HepG2 (cell line): ENCODE measurements around the gene IGIP. TPM values are rescaled to one million over a fixed set of nuclear protein-coding genes. Genes with fewer than 3 reads are reported as not detected.

Experiments used
- ATM ChIP-seq: fragments of 450-650 bp; IDR thresholded peaks from 2 replicates; pipeline ENCODE4 v1.7.1; 2017; ENCODE audit warnings: mild to moderate bottlenecking, borderline replicate concordance
- EED ChIP-seq: sonication (generic); formaldehyde crosslinking; IDR thresholded peaks from 2 replicates; pipeline ENCODE4 v1.5.0; 2020; ENCODE audit warnings: mild to moderate bottlenecking, missing genetic modification reagents
- GABPB1 ChIP-seq: IDR thresholded peaks from 2 replicates; pipeline ENCODE4 v1.6.1; 2016; ENCODE audit warnings: mild to moderate bottlenecking, missing genetic modification reagents, moderate library complexity, missing compliant biosample characterization
- GATAD1 ChIP-seq: IDR thresholded peaks from 2 replicates; pipeline ENCODE4 v1.6.1; 2016; ENCODE audit warnings: missing genetic modification reagents, missing compliant biosample characterization
- PITX1 ChIP-seq: sonication (generic); formaldehyde crosslinking; IDR thresholded peaks from 2 replicates; pipeline ENCODE4 v1.5.1; 2020; ENCODE audit warnings: mild to moderate bottlenecking, missing genetic modification reagents
- RXRB ChIP-seq: IDR thresholded peaks from 2 replicates; pipeline ENCODE4 v1.6.1; 2016; ENCODE audit warnings: borderline replicate concordance, missing genetic modification reagents, missing compliant biosample characterization
- SPEN ChIP-seq: sonication (generic); formaldehyde crosslinking; IDR thresholded peaks from 2 replicates; pipeline ENCODE4 v1.5.1; 2020; ENCODE audit warnings: low read depth, mild to moderate bottlenecking, missing genetic modification reagents
- ZC3H13 ChIP-seq: sonication (generic); formaldehyde crosslinking; IDR thresholded peaks from 2 replicates; pipeline ENCODE4 v1.8.1; 2023; ENCODE audit warnings: mild to moderate bottlenecking, missing genetic modification reagents, moderate library complexity
- ZFP36 ChIP-seq: fragments of 150-350 bp; IDR thresholded peaks from 2 replicates; pipeline ENCODE4 v1.6.1; 2018; ENCODE audit warnings: borderline replicate concordance, low read length, low read depth; ENCODE audit not compliant: partially characterized antibody
- ZNF256 ChIP-seq: sonication (generic); formaldehyde crosslinking; conservative IDR thresholded peaks from 2 replicates; pipeline ENCODE4 v1.4.0; 2020; ENCODE audit warnings: missing genetic modification reagents
- ZNF468 ChIP-seq: sonication (generic); formaldehyde crosslinking; IDR thresholded peaks from 2 replicates; pipeline ENCODE4 v1.8.0; 2022; ENCODE audit warnings: mild to moderate bottlenecking, moderate library complexity, missing genetic modification reagents
- ZNF672 ChIP-seq: sonication (generic); formaldehyde crosslinking; IDR thresholded peaks from 2 replicates; pipeline ENCODE4 v1.8.1; 2022; ENCODE audit warnings: missing genetic modification reagents
- ZNF737 ChIP-seq: sonication (generic); formaldehyde crosslinking; IDR thresholded peaks from 2 replicates; pipeline ENCODE4 v1.5.0; 2020; ENCODE audit warnings: missing genetic modification reagents, mild to moderate bottlenecking, borderline replicate concordance
- polyA plus RNA-seq, 8 experiments: library from polyadenylated mRNA; depleted of rRNA in 3 of 8; stranded (reverse) in 7 of 8; unstranded in 1 of 8; fragments of >200 nt; fragmentation: Illumina TruSeq in 4 of 8; extraction: Trizol in 4 of 8; gene quantifications; 2 replicates each; pipeline versions ENCODE4 v1.2.1 to v1.2.3, GENCODE V29; 2011 to 2016; ENCODE audit warnings: low read depth in 4 of 8, missing spikeins in 1 of 8, mixed read lengths in 1 of 8; ENCODE audit not compliant: insufficient read depth in 1 of 8
- total RNA-seq, 5 experiments: library from RNA; depleted of rRNA; stranded (reverse); fragments of >200 nt; fragmentation: Illumina TruSeq; extraction: Trizol; gene quantifications; 2 replicates each; pipeline ENCODE4 v1.2.3, GENCODE V29; 2016; ENCODE audit warnings: low read depth in 1 of 5
- TF ChIP-seq, protein P1 (sequence below): sonication (generic); formaldehyde crosslinking; IDR thresholded peaks from 2 replicates; pipeline ENCODE4 v1.4.0; 2020; ENCODE audit warnings: missing genetic modification reagents
- TF ChIP-seq, protein P2 (sequence below): sonication (generic); formaldehyde crosslinking; IDR thresholded peaks from 2 replicates; pipeline ENCODE4 v1.8.0; 2022; ENCODE audit warnings: mild to moderate bottlenecking, missing genetic modification reagents; ENCODE audit not compliant: insufficient replicate concordance
- TF ChIP-seq, protein P3 (sequence below): sonication (generic); formaldehyde crosslinking; IDR thresholded peaks from 2 replicates; pipeline ENCODE4 v1.4.0; 2020; ENCODE audit warnings: mild to moderate bottlenecking, missing genetic modification reagents
- TF ChIP-seq, protein P4 (sequence below): IDR thresholded peaks from 2 replicates; pipeline ENCODE4 v1.6.1; 2012; ENCODE audit warnings: low read length, improper control_type of control experiment
- TF ChIP-seq, protein P5 (sequence below): sonication (generic); formaldehyde crosslinking; IDR thresholded peaks from 2 replicates; pipeline ENCODE4 v1.5.0; 2020; ENCODE audit warnings: missing genetic modification reagents

IGIP gene
- total and polyA plus RNA-seq, 2 of the 13 experiments (the other 11 are each of a cell fraction or from before 2014, with no cell fraction given), result 1.7 to 2.1 TPM

DNA sequence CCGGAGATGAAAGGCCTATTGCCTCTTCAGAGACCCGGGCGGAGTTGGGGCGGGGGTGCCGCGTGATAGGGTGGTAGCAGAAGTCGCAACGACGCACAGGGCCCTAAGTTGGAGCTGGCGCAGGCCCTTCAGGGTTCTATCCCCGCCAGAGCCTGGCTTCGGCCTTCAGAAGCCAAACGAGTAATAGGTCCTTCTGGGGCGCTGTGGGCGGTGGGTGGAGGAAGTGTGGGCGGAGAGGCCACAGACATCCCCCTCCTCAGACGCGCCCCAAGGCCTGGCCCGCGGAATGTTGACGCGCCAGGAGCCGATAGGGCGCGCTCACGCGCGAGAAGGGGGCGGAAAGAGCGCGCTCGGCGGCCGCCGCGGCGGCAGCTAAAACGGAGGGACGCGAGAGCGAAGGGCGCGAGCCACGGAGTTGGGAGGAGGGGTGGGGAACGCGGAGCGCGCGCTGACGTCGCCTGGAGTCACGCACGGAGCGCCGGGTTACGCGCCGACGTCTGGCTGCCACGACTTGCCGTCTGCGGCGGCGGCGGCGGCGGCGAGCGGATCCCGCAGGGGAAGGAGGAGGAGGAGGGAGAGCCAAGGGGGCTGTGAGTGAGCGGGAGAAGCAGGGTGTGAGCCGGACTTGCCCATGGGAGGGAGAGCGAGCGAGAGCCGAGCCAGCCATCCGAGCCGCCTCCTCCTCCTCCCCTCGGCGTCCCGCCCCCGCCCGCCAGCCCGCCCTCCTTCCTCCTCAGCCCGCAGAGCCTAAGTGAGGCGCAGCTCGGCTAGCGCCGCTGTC lies 18.2 kb upstream of the IGIP start (continued):
- TF ChIP-seq, protein P1, sequence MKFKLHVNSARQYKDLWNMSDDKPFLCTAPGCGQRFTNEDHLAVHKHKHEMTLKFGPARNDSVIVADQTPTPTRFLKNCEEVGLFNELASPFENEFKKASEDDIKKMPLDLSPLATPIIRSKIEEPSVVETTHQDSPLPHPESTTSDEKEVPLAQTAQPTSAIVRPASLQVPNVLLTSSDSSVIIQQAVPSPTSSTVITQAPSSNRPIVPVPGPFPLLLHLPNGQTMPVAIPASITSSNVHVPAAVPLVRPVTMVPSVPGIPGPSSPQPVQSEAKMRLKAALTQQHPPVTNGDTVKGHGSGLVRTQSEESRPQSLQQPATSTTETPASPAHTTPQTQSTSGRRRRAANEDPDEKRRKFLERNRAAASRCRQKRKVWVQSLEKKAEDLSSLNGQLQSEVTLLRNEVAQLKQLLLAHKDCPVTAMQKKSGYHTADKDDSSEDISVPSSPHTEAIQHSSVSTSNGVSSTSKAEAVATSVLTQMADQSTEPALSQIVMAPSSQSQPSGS (CRISPR knock-in tag), result peak; percentile 79; the same call in 1 of the 2 replicates
- TF ChIP-seq RXRB (CRISPR knock-in tag) (peak; percentile 63), ZNF737 (CRISPR knock-in tag) (no peak), ZNF256 (0 out of 2 replicates have a peak, but pooled peaks have one; percentile 67), ZNF672 (no peak), EED (CRISPR knock-in tag) (peak; percentile 82), GABPB1 (peak; percentile 87), ZFP36 (no peak), GATAD1 (CRISPR knock-in tag) (peak; percentile 75; the same call in 1 of the 2 replicates), SPEN (CRISPR knock-in tag) (peak; percentile 85), ZC3H13 (CRISPR knock-in tag) (no peak), ZNF468 (CRISPR knock-in tag) (no peak), PITX1 (peak; percentile 58; the same call in 1 of the 2 replicates), ATM (no peak)
- TF ChIP-seq, protein P2, sequence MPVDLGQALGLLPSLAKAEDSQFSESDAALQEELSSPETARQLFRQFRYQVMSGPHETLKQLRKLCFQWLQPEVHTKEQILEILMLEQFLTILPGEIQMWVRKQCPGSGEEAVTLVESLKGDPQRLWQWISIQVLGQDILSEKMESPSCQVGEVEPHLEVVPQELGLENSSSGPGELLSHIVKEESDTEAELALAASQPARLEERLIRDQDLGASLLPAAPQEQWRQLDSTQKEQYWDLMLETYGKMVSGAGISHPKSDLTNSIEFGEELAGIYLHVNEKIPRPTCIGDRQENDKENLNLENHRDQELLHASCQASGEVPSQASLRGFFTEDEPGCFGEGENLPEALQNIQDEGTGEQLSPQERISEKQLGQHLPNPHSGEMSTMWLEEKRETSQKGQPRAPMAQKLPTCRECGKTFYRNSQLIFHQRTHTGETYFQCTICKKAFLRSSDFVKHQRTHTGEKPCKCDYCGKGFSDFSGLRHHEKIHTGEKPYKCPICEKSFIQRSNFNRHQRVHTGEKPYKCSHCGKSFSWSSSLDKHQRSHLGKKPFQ (CRISPR knock-in tag), result peak; percentile 85
- TF ChIP-seq, protein P3, sequence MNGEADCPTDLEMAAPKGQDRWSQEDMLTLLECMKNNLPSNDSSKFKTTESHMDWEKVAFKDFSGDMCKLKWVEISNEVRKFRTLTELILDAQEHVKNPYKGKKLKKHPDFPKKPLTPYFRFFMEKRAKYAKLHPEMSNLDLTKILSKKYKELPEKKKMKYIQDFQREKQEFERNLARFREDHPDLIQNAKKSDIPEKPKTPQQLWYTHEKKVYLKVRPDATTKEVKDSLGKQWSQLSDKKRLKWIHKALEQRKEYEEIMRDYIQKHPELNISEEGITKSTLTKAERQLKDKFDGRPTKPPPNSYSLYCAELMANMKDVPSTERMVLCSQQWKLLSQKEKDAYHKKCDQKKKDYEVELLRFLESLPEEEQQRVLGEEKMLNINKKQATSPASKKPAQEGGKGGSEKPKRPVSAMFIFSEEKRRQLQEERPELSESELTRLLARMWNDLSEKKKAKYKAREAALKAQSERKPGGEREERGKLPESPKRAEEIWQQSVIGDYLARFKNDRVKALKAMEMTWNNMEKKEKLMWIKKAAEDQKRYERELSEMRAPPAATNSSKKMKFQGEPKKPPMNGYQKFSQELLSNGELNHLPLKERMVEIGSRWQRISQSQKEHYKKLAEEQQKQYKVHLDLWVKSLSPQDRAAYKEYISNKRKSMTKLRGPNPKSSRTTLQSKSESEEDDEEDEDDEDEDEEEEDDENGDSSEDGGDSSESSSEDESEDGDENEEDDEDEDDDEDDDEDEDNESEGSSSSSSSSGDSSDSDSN, result peak; percentile 85
- TF ChIP-seq, protein P4, sequence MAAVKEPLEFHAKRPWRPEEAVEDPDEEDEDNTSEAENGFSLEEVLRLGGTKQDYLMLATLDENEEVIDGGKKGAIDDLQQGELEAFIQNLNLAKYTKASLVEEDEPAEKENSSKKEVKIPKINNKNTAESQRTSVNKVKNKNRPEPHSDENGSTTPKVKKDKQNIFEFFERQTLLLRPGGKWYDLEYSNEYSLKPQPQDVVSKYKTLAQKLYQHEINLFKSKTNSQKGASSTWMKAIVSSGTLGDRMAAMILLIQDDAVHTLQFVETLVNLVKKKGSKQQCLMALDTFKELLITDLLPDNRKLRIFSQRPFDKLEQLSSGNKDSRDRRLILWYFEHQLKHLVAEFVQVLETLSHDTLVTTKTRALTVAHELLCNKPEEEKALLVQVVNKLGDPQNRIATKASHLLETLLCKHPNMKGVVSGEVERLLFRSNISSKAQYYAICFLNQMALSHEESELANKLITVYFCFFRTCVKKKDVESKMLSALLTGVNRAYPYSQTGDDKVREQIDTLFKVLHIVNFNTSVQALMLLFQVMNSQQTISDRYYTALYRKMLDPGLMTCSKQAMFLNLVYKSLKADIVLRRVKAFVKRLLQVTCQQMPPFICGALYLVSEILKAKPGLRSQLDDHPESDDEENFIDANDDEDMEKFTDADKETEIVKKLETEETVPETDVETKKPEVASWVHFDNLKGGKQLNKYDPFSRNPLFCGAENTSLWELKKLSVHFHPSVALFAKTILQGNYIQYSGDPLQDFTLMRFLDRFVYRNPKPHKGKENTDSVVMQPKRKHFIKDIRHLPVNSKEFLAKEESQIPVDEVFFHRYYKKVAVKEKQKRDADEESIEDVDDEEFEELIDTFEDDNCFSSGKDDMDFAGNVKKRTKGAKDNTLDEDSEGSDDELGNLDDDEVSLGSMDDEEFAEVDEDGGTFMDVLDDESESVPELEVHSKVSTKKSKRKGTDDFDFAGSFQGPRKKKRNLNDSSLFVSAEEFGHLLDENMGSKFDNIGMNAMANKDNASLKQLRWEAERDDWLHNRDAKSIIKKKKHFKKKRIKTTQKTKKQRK, result no peak
- TF ChIP-seq, protein P5, sequence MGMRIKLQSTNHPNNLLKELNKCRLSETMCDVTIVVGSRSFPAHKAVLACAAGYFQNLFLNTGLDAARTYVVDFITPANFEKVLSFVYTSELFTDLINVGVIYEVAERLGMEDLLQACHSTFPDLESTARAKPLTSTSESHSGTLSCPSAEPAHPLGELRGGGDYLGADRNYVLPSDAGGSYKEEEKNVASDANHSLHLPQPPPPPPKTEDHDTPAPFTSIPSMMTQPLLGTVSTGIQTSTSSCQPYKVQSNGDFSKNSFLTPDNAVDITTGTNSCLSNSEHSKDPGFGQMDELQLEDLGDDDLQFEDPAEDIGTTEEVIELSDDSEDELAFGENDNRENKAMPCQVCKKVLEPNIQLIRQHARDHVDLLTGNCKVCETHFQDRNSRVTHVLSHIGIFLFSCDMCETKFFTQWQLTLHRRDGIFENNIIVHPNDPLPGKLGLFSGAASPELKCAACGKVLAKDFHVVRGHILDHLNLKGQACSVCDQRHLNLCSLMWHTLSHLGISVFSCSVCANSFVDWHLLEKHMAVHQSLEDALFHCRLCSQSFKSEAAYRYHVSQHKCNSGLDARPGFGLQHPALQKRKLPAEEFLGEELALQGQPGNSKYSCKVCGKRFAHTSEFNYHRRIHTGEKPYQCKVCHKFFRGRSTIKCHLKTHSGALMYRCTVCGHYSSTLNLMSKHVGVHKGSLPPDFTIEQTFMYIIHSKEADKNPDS, result peak; percentile 92
